ENCODE data around the gene MED15. TPM values are rescaled to one million over a fixed set of nuclear protein-coding genes. Genes with fewer than 3 reads are reported as not detected.

MED15 gene
- total and polyA plus RNA-seq, 9 donors, result 15.3 to 52.4 (median 42.4) TPM

- Histone ChIP-seq H3K4me1 (ENCODE audit: control insufficient read depth, insufficient read depth, low read length) (no peaks in the 10 kb centered on the region), H3K9me3 (replicated peaks; ENCODE audit: control insufficient read depth, low read depth, low read length) (no peaks in the 10 kb centered on the region), H3K4me3 (ENCODE audit: low read length) (no peak overlapping the region), H3K27ac (ENCODE audit: low read length) (no peak overlapping the region), H3K27me3 (ENCODE audit: control insufficient read depth, insufficient read depth, low read length) (peaks cover 2% of the 10 kb centered on the region), H3K36me3 (ENCODE audit: control insufficient read depth, insufficient read depth, low read length) (no peaks in the 10 kb centered on the region)
- WGBS (ENCODE audit: insufficient coverage), result 75% methylated on average over 12 of the region's 13 CpGs
- DNase-seq, result no peak
Measured at GRCh38 chr22:20622650-20623339, 115.4 kb downstream of the MED15 start.

DNA sequence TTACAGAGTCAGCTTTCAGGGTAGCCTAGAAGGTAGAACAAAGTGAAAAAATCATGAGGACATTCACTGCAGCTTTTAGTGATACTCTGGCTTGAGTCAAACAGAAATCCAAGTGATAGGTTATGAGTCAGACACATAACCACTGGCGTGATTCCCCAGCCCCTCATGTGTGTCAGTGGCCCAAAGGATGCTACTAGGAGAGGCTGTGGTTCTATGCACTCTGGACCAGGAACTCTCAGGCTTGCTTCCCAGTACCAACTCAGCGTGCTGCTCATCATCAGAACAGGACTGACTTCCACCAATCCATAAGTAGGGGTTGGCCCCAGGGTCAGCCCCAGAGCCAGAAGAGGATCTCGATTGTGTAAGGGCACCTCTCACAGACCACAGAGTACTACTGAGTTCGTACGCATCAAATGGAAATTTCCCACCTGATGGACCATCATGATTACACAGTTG is 116.8 kb downstream of the MED15 start:
- H3K27me3 ChIP-seq (ENCODE audit: control insufficient read depth, insufficient read depth, low read length), result peaks cover 2% of the 10 kb centered on the region
- no peaks in the 10 kb centered on the region for H3K4me1 ChIP-seq (ENCODE audit: control insufficient read depth, insufficient read depth, low read length)
- H3K9me3 ChIP-seq (replicated peaks; ENCODE audit: control insufficient read depth, low read depth, low read length), result no peaks in the 10 kb centered on the region
- WGBS (ENCODE audit: insufficient coverage), result 66% methylated on average over 5 of the region's 5 CpGs
- H3K4me3 ChIP-seq (ENCODE audit: low read length), result no peak overlapping the region
- no peak for DNase-seq
- H3K27ac ChIP-seq (ENCODE audit: low read length), result no peak overlapping the region
- H3K36me3 ChIP-seq (ENCODE audit: control insufficient read depth, insufficient read depth, low read length), result no peaks in the 10 kb centered on the region

- H3K9me3 ChIP-seq (replicated peaks; ENCODE audit: control insufficient read depth, low read depth, low read length), result no peaks in the 10 kb centered on the region
- H3K27me3 ChIP-seq (ENCODE audit: control insufficient read depth, insufficient read depth, low read length), result peaks cover 2% of the 10 kb centered on the region
- no peaks in the 10 kb centered on the region for H3K4me1 ChIP-seq (ENCODE audit: control insufficient read depth, insufficient read depth, low read length)
- 100% methylated on average over 1 of the region's 4 CpGs for WGBS (ENCODE audit: insufficient coverage)
- no peak overlapping the region for H3K4me3 ChIP-seq (ENCODE audit: low read length)
- H3K27ac ChIP-seq (ENCODE audit: low read length), result no peak overlapping the region
- no peak for DNase-seq
- H3K36me3 ChIP-seq (ENCODE audit: control insufficient read depth, insufficient read depth, low read length), result no peaks in the 10 kb centered on the region
Measured at GRCh38 chr22:20625270-20625669, 117.9 kb downstream of the MED15 start.

DNA sequence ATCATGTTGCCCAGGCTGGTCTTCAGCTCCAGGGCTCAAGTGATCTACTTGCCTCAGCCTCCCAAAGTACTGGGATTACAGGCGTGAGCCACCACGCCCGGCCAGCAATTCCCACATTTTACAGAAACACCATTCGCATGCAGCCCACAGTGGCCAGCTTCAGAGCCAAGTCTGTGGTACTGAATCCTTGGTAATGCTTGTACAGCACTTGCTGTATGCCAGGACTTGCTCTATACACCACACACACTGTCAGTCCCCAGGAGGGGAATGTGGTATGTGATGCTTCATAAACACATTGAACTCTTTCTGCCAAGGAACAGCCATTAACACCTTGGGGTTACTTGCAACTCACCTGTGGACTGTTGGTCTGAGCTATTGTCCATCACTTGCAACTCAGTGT is 119.4 kb downstream of the MED15 start:
- no peaks in the 10 kb centered on the region for H3K36me3 ChIP-seq (ENCODE audit: control insufficient read depth, insufficient read depth, low read length)
- H3K27ac ChIP-seq (ENCODE audit: low read length), result no peak overlapping the region
- no peaks in the 10 kb centered on the region for H3K4me1 ChIP-seq (ENCODE audit: control insufficient read depth, insufficient read depth, low read length)
- H3K9me3 ChIP-seq (replicated peaks; ENCODE audit: control insufficient read depth, low read depth, low read length), result no peaks in the 10 kb centered on the region
- H3K27me3 ChIP-seq (ENCODE audit: control insufficient read depth, insufficient read depth, low read length), result peaks cover 2% of the 10 kb centered on the region
- DNase-seq, result no peak
- H3K4me3 ChIP-seq (ENCODE audit: low read length), result no peak overlapping the region
- 90% methylated on average over 2 of the region's 4 CpGs for WGBS (ENCODE audit: insufficient coverage)

GRCh38 chr22:20627432-20627831 is 120.0 kb downstream of the MED15 start:
- Histone ChIP-seq H3K4me3 (ENCODE audit: low read length) (no peak overlapping the region), H3K36me3 (ENCODE audit: control insufficient read depth, insufficient read depth, low read length) (no peaks in the 10 kb centered on the region), H3K9me3 (replicated peaks; ENCODE audit: control insufficient read depth, low read depth, low read length) (no peaks in the 10 kb centered on the region), H3K27me3 (ENCODE audit: control insufficient read depth, insufficient read depth, low read length) (peaks cover 2% of the 10 kb centered on the region), H3K4me1 (ENCODE audit: control insufficient read depth, insufficient read depth, low read length) (no peaks in the 10 kb centered on the region), H3K27ac (ENCODE audit: low read length) (no peak overlapping the region)
- no peak for DNase-seq
- 85% methylated on average over 3 of the region's 5 CpGs for WGBS (ENCODE audit: insufficient coverage)

- no peaks in the 10 kb centered on the region for H3K4me1 ChIP-seq (ENCODE audit: control insufficient read depth, insufficient read depth, low read length)
- no peak for DNase-seq
- H3K27ac ChIP-seq (ENCODE audit: low read length), result no peak overlapping the region
- no peaks in the 10 kb centered on the region for H3K9me3 ChIP-seq (replicated peaks; ENCODE audit: control insufficient read depth, low read depth, low read length)
- no peak overlapping the region for H3K4me3 ChIP-seq (ENCODE audit: low read length)
- no peaks in the 10 kb centered on the region for H3K36me3 ChIP-seq (ENCODE audit: control insufficient read depth, insufficient read depth, low read length)
- 84% methylated on average over 8 of the region's 9 CpGs for WGBS (ENCODE audit: insufficient coverage)
- H3K27me3 ChIP-seq (ENCODE audit: control insufficient read depth, insufficient read depth, low read length), result peaks cover 2% of the 10 kb centered on the region
Measured at GRCh38 chr22:20628081-20628939, 120.9 kb downstream of the MED15 start.

DNA sequence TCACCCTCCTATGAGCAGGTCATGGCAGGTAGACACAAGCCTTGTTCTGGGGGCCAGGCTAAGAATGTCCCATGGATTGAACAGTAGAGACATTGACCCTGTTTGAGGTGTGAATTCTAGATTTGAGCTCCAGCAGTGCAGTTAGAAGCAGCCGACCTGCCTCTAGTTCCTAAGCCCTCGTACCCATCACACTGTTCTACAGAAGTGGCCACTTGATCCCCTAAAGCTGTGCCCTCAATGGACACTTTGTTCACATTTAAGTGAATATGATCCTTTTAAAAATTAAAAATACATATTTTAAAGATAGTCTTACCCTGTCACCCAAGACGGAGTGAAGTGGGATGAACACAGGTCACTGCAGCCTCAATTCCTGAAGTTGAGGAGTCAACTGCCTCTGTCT is 122.0 kb downstream of the MED15 start:
- H3K4me1 ChIP-seq (ENCODE audit: control insufficient read depth, insufficient read depth, low read length), result no peaks in the 10 kb centered on the region
- 100% methylated on average over 1 of the region's 3 CpGs for WGBS (ENCODE audit: insufficient coverage)
- peaks cover 2% of the 10 kb centered on the region for H3K27me3 ChIP-seq (ENCODE audit: control insufficient read depth, insufficient read depth, low read length)
- no peak overlapping the region for H3K27ac ChIP-seq (ENCODE audit: low read length)
- no peaks in the 10 kb centered on the region for H3K36me3 ChIP-seq (ENCODE audit: control insufficient read depth, insufficient read depth, low read length)
- no peak overlapping the region for H3K4me3 ChIP-seq (ENCODE audit: low read length)
- DNase-seq, result no peak
- no peaks in the 10 kb centered on the region for H3K9me3 ChIP-seq (replicated peaks; ENCODE audit: control insufficient read depth, low read depth, low read length)

DNA sequence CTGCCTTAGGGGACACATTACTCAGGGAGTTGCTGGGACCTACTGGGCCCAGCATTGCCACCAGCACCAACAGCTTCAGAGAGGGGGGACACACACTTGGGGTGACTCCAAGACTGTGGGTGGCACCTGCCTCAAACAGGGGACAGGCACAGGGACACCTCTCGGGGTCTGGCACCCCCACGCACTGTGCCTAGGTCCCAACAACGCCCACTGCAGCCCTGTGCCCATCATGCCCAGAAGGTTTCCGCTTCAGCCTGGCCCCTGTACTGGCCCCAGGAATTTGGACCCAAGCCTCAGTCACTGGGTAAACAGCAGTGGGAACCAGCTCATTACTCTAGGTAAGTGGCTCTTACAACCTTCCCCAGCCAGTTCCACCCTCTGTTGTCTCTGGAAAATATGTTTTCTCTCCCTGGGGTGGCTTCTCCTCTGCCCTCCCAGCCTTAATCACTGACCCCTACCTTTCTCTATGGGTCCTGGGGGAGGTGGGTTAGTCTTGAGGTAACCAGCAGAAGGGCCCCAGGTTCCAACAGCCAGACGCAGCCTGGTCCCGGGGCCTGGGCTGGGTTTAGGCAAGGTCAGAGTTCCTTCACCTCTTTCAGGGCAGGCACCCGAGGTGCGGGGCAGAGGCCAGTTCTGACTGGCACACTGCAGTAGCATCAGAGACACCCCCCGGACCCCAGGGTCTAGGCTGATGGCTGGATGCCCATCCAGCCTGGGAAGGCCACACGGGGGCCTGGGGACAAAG is 123.6 kb downstream of the MED15 start:
- no peak overlapping the region for H3K27ac ChIP-seq (ENCODE audit: low read length)
- no peaks in the 10 kb centered on the region for H3K36me3 ChIP-seq (ENCODE audit: control insufficient read depth, insufficient read depth, low read length)
- H3K4me3 ChIP-seq (ENCODE audit: low read length), result no peak overlapping the region
- 77% methylated on average over 10 of the region's 10 CpGs for WGBS (ENCODE audit: insufficient coverage)
- peaks cover 6% of the 10 kb centered on the region for H3K27me3 ChIP-seq (ENCODE audit: control insufficient read depth, insufficient read depth, low read length)
- no peaks in the 10 kb centered on the region for H3K9me3 ChIP-seq (replicated peaks; ENCODE audit: control insufficient read depth, low read depth, low read length)
- DNase-seq, result no peak
- no peaks in the 10 kb centered on the region for H3K4me1 ChIP-seq (ENCODE audit: control insufficient read depth, insufficient read depth, low read length)

- Histone ChIP-seq H3K4me3 (ENCODE audit: low read length) (no peak overlapping the region), H3K27me3 (ENCODE audit: control insufficient read depth, insufficient read depth, low read length) (peaks cover 3% of the 10 kb centered on the region), H3K4me1 (ENCODE audit: control insufficient read depth, insufficient read depth, low read length) (no peaks in the 10 kb centered on the region), H3K9me3 (replicated peaks; ENCODE audit: control insufficient read depth, low read depth, low read length) (no peaks in the 10 kb centered on the region), H3K36me3 (ENCODE audit: control insufficient read depth, insufficient read depth, low read length) (no peaks in the 10 kb centered on the region), H3K27ac (ENCODE audit: low read length) (no peak overlapping the region)
- no peak for DNase-seq
- 47% methylated on average over 3 of the region's 6 CpGs for WGBS (ENCODE audit: insufficient coverage)
Measured at GRCh38 chr22:20632082-20632481, 124.7 kb downstream of the MED15 start.

- H3K4me3 ChIP-seq (ENCODE audit: low read length), result no peak overlapping the region
- no peaks in the 10 kb centered on the region for H3K36me3 ChIP-seq (ENCODE audit: control insufficient read depth, insufficient read depth, low read length)
- H3K9me3 ChIP-seq (replicated peaks; ENCODE audit: control insufficient read depth, low read depth, low read length), result no peaks in the 10 kb centered on the region
- no peak overlapping the region for H3K27ac ChIP-seq (ENCODE audit: low read length)
- no peaks in the 10 kb centered on the region for H3K4me1 ChIP-seq (ENCODE audit: control insufficient read depth, insufficient read depth, low read length)
- H3K27me3 ChIP-seq (ENCODE audit: control insufficient read depth, insufficient read depth, low read length), result peaks cover 3% of the 10 kb centered on the region
- 59% methylated on average over 3 of the region's 4 CpGs for WGBS (ENCODE audit: insufficient coverage)
- no peak for DNase-seq
Measured at GRCh38 chr22:20632518-20632917, 125.1 kb downstream of the MED15 start.

Data from muscle of leg (tissue), 11 donors.